NCI-H2227 treated with DMSO at 0.1 percent for 48 hours (cell line): ENCODE data around the gene SHQ1.
"Not testable (repeated sequence)": the region's sequence is repeated elsewhere in the genome, so short reads cannot be mapped to it uniquely, and the experiment has no call there.

Experiments used
- DNase-seq: peaks from one replicate; lab custom pipeline; 2025; lab: John Stamatoyannopoulos, UW

SHQ1 gene

DNA sequence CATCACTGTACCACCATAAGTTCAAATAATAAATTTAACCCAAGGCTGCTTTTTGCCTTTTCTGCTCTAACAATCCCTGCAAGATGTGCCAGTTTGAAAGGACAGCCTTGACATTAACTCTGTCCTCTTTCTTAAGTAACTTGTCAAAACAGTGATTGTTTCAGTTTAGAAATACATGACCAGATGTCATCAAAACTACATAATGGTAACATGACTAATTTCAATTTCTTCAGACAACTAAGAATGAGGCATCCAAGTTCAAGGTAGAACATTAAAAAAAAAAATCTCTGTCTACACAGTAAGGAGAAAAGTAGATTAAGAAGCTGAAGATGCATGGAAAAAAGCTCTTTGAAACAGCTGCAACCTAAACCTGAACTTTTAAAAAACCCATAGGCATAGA lies 47.4 kb downstream of the SHQ1 start:
- DNase-seq, result no peak

DNA sequence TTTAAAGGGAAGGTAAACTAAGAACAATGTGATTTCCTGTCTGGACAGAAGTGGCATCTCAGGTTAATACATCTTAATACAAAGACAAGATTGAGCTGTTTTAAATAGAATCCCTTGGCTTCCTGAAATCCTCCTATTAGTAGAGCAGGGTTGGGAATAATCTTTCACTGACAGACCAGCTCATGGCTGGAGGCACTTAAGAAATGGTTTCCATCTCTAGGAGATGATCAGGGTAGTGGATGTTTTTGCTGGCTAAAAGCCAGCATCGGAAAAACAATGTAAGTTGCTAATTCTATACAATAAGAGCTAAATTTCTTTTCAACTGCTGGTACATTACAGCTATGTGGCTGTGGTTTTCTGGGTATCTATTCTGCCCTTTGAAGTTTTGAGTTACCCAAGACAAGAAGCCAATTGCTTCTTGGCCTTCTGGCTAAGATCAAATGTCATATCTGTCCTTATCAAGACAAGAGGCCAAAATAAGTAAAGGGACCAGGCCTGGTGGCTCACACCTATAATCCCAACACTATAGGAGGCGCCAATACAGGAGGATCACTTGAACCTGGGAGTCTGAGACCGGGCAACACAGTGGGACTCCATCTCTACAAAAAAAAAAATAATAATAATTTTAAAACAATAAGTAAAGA lies 49.6 kb downstream of the SHQ1 start:
- no peak for DNase-seq

DNA sequence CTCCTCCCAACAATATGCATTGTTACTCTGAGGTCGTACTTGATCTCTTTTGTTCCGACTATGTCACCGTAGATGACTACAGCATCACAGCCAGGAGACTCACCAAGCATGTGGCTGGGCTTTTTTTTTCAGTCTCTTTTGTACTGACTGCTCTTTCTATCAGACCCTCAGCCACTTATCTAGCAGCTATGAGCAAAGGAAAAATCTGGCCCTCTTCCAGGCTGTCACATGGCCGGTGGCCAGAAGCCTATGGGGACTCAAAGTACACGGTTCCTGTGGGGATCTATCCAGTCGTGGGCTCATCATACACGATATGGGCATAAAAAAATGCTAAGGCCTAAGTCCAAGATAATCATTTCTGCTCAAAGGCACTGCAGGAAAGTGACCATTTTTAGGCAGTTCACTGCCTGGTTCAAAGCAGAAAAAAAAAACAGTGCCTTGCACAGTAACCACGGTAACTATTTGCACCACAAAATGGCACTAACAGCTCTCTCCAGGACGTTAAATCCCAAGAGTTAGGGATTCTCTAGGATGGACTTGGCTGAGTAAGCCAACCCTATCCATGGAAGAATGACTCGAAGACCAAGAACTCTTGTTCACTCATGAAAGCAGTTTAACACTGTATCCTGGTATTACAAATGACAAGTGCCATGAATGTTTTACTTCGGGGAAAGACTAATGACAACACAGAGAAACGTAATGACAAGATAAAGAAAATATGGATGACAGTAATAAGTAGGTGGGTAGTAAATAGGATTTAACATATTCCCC lies 50.3 kb downstream of the SHQ1 start:
- peak; percentile 65 for DNase-seq

DNA sequence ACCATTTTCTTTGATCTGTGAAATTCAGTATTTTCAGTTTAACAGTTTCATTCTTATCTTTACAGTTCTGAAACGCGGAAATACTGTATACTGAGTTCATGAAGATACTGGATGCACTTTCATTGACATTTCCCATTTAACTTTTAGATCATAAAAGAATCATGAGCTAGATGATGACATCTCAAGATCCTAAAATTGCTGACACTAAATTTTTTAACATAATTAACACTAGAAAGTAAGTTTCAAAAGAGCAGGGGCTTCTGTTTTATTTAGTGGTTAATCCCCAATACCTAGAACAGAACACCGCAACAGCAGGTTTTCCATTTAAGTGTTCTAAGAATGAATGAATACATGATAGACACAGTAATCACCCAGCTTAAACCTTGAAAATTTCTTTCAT lies 54.2 kb downstream of the SHQ1 start:
- no peak for DNase-seq

DNA sequence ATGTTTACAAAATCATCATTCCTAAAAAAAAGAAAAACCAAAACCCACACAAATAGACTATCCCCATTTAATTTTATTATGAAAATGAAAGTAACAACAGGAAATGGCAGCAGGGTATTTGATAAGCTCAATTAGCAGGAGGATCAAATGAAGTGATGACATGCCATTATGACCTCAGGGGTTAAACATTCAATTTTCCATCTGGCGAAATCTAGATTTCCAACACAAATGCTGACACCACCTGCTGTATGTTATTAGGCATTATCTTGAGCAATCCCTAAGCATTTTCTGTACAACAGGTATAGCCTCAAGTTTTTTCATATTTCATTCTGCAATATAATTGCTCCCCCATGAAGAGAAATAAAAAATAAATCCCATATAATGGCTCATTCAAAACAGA lies 57.1 kb downstream of the SHQ1 start:
- DNase-seq, result no peak

DNA sequence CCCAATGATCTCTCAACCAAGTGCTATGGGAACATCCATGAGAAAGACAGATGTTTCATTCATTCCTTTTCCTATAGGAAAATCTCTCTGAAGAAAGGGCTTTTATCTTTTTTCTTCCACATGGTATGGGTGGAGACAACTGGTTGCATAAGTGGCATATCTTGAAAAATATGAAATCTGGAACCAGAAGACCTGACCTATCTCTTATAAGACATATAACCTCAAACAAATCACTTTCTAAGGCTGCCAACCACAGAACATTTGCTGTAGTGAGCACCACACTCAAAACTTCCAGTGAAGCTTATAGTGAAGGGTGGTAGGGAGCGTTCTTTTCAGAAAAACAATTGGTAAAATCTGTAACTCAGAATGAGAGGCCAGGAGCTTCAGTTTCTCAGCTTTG lies 58.5 kb downstream of the SHQ1 start:
- DNase-seq, result no peak

DNA sequence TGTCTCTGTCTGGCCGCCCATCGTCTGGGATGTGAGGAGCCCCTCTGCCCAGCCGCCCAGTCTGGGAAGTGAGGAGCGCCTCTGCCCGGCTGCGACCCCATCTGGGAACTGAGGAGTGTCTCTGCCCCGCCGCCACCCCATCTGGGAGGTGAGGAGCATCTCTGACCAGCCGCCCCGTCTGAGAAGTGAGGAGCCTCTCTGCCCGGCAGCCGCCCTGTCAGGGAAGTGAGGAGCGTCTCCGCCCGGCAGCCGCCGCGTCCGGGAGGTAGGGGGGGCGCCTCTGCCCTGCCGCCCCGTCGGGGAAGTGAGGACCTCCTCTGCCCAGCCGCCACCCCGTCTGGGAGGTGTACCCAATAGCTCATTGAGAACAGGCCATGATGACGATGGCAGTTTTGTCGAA lies 60.0 kb downstream of the SHQ1 start:
- DNase-seq, result not testable (repeated sequence)

DNA sequence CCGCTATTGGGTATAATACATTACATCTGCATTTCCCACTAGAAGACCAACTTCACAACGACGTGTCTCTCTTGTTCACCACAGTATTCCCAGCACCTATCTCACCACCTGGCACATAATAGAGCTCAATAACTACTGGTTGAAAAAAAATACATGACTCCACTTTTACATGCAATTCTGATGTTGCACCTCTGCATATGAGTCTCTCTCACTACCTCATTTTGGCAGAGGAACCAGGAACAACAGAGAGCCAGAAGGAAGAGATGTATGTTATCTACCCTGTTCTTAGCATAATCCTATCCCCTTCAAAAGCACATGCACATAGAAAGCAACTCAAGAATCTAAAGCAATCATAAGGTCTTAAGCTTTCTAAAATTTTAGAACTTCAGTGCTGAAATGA lies 61.6 kb downstream of the SHQ1 start:
- no peak for DNase-seq

DNA sequence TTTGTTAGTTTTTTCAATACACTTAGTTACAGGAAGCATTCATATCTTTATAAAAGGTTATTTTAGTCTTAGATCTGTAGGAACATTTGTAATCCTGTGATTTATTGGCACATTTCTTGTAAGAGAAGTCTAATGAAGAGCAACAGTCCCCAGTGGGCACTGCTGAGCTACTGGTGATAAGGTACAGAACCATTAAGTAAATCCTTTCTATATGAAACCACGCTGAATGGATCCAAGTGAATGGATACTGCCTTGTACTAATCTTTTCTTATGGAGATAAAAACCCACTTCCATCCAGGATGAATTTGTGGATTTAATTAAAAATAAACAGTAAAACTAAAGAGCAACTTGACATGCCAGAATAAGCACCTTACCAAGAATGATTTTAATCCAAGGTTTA lies 64.0 kb downstream of the SHQ1 start:
- DNase-seq, result no peak

DNA sequence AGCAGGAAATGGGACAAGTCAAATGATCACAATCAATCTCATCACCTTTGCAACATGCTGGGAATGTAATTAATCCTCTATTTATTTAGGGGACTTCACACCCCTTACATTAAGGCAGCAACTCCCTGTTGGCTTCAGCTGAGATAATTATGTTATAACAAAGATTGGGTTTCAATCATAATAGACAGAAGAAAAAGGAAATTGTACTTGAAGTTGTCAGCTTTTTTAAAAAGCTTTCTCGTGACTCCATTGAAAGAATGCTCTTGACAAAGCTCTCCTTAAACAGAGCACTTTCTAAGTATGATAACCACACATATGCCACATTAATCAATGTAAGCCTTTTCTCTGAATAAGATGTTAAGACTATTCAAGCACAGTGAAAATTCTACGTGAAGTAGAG lies 65.7 kb downstream of the SHQ1 start:
- DNase-seq, result no peak

DNA sequence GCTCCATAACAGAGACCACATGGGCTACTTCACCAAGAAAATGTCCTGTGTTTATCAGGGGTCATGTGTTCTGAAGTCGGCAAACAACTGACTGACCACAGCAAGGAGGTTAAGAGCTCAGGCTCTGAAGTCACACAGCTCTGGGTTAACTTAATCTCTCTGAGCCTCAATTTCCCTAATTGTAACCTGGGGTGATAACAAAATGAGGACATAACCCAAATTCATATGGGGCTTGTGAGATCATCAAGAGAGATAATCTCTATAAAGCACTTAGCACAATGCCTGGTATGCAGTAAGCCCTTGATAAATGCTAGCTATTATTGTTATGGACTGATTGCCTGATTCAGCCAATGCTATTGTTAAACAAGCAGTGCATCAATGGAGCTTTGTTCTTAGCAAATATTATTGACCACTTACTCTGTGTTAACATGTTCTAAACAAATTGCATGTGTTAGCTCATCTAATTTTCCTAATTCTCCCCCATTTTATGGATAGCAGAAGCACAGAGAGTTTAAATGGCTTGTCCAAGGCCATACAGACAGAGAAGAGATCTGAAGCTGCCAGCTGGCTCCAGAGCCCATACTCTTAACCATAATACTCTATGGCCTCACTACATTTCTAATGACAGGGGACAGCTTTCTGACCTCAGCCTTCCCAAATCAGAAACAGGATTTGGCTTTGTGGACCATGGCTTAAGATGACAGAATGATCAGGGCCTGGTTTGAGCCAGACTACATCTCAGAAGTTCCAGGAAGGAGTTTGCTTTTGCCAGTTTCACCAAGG lies 78.3 kb downstream of the SHQ1 start:
- DNase-seq, result no peak

DNA sequence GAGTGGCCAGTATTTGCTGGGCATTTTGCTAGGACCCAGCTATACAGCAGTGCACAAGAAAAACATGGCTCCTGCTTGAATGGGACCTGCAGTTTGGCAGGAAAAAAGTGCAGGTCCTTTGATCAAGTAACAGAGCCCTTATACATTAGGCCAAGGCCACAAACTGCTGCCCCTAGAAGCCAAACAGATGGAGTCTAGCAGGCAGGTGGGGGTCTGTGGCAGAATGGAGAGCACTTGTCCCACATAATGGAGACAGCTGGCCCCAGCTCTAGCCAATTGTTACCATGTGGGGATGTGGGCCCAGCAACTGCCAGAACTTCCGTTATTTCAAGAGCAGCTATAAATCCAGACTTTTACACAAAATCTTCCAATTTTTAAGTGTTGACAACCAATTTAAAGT lies 79.3 kb downstream of the SHQ1 start:
- DNase-seq, result no peak

DNA sequence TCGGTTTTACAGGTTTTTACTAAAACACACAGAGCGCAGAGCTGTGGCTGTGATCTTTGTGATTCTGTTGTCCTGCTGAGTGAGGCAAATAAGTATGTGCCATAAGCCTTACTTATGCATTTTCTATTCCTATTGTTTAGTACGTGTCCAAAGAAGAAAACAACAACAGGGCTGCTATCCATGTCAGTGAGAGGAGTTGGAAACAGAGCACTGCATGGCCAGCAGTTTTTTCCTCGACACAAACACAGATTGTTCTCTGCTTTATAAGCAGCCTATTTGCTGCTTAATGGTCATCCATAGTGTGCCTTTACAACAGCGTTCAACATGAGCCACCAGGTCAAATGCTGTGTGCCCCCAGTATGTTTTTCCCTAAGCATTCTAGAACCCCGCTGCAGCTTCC lies 79.8 kb downstream of the SHQ1 start:
- no peak for DNase-seq

DNA sequence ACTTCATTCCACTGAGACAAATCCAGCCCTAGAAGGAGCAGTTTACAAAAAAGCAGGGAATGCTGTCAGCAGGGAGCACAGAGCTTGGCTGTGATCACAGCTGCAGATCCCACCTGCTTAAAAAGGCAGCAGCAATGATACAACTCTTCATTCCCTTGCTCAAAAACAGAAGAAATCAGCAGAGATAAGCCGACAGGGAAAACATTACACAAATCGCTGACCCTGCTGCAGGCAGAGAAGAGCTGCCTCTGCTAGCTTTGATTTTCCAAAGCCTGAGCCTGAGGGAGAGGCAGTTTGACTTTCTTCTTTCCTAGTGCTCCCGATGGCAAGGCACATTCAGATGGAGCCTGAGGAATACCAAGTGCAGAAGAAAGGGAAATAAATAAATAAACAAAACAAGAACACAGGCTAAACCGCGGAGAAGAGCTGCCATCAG lies 80.2 kb downstream of the SHQ1 start:
- DNase-seq, result peak; percentile 22

DNA sequence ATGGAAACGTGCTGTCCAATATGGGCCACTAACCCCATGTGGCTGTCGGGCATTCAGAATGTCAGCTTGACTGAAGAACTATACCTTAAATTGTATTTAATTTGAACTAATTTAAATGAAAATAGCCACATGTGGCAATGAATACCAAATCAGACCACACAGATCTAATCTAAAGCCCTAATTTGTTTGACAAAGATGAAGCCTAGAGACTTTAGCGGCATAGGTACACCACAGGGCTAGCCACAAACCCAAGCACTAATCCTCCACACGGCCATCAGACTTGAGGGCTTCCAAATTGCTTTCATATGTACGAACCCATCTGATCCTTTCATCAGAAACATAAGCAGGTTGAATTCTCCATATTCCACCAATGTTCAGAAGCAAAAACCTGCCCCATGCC lies 81.4 kb downstream of the SHQ1 start:
- DNase-seq, result no peak

DNA sequence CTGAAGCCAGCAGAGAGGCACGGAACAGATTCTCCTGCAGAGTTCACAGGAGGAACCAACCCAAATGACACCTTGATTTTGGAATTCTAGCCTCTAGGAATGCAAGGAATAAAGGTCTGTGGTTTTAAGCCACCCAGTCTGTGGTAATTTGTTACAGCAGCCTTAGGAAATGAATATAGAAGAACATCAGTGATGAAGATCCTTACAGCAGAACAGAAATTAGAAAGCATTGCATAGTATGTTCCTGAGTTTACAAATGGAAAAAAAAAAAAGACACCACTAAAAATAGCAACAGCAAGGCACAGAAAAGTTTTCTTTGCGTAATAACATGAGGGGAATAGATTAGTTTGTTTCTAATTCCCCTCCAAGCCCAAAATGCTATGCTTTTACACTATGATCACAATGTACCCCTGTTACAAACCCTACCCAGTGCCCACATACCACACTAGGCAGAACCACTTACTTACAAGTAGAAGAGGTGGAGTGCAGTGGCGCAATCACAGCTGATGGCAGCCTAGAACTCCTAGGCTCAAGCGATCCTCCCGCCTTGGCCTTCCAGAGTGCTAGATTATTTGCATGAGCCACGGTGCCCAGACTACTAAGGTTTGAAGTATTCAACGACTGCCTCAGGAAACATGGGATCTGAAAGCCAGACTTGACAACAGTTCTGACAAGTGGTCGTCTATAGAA lies 84.3 kb downstream of the SHQ1 start:
- DNase-seq, result no peak

DNA sequence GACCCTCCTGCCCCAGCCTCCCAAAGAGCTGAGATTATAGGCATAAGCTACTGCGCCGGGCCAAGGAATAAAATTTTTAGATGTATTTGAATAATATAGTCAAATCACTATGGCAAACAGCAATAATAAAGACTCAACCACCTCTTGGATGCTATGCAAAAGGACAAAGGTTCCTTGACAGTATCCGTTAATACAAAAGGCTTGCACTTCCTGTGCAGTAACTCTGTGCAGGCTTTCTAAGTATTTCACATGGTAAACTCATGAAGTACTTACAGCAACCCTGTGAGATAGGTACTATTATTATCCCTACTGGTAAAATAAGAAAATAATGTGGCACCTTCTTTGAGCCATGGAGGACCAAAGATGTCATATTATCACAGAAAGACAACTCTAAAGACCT lies 86.8 kb downstream of the SHQ1 start:
- no peak for DNase-seq

DNA sequence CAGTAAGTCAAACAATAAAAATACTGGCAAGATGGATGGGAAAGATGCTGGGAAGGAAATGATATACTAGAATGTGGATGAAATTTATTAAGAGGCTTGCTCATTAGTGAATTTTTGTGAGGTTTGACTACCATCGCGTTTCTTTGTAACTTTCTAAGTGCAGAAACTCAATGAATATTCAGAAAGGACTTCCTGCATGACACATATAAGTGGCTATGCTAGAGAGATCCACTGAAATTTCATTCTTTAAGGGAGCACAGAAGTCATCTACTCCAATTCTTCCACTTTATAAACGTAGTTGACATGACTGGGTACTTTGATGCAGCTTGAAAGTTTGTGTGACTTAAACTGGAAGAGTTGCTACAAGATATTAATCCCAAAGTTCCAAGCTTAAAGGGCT lies 88.0 kb downstream of the SHQ1 start:
- DNase-seq, result no peak

DNA sequence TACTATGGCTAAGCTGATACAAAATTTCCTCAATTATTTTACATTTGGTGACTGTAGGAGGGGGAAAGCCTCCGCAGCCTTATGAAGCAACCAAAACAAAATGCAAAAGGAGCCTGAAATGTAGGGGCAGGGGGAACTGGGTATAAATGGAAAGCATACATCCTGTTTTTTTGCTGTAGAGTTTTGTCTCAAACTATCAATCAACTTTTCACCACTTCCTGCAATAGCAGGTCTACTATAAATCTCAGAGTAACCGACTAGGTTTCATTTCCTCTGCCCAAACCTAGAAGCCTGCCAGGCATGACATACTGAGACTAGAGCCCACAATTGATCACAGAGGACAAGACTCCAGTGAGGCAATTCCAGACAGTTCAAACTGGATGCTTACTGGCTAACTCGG lies 91.3 kb downstream of the SHQ1 start:
- no peak for DNase-seq

DNA sequence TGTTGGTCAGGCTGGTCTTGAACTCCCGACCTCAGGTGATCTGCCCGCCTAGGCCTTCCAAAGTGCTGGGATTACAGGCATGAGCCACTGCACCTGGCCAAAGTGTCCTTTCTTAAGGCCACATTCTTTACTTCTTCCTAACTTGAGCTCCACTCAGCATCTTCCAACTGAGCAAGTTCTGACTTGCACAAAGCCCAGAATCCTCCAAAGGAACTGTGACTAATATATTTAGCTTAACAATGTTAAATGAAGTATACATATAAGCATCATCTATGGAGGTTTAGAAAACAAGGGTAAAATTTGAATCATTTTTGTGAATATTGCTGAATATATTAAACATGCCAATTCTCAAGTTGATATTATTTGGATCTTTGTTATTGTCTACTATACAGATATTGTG lies 93.7 kb downstream of the SHQ1 start:
- DNase-seq, result no peak

DNA sequence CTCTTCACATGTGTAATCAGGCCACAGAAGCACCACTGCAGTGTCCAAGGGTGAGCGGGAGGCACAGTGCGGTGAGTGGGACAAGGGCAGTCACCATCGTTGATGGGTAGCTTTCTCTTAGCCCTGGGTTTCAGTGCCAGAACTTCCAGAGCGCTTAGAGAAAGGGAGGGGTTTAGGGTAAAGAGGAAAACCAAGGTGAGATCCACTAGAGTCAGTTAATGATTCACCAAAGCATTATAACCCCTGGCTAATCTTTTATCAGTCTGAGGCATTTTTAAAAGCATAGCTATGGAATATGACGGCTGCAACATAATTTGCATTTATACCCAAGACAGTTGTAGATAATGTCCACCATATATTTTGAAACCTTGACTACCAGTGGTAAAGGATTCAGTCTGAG lies 94.8 kb downstream of the SHQ1 start:
- DNase-seq, result no peak

DNA sequence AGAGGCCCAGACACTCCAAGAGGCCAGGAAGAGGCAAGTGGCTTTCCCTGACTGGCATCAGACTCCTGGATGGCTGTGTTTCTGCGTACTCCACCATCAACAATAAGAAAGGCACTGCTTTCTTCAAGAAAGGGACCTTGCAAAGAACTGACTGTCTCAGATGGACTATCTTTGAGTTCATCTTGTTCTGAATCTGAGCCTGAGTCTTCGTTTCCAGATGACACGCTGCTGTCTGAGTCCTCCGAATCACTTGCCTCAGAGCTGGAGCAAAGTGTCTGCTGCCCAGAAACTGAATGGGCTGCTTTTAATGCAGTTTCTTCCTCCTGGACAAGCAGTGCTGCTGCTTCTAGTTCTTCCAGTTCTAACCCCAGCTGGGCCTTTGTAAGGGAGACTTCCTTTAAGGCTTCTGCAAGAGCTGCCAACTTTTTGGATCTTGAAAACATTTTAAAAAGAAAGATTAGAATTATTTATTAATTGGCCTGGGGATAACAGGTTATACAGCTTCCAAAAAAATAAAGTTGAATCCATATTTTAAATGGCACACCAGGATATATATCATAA lies 97.8 kb downstream of the SHQ1 start:
- DNase-seq, result no peak
